ENCODE results near the gene ABHD12B. TPM values are rescaled to one million over a fixed set of nuclear protein-coding genes. Genes with fewer than 3 reads are reported as not detected.
A peak's percentile ranks its signal among the peaks of the same experiment; 100 is the strongest.

Gene ABHD12B
- total RNA-seq, 1 experiment from 2014 or later, result not detected

DNA sequence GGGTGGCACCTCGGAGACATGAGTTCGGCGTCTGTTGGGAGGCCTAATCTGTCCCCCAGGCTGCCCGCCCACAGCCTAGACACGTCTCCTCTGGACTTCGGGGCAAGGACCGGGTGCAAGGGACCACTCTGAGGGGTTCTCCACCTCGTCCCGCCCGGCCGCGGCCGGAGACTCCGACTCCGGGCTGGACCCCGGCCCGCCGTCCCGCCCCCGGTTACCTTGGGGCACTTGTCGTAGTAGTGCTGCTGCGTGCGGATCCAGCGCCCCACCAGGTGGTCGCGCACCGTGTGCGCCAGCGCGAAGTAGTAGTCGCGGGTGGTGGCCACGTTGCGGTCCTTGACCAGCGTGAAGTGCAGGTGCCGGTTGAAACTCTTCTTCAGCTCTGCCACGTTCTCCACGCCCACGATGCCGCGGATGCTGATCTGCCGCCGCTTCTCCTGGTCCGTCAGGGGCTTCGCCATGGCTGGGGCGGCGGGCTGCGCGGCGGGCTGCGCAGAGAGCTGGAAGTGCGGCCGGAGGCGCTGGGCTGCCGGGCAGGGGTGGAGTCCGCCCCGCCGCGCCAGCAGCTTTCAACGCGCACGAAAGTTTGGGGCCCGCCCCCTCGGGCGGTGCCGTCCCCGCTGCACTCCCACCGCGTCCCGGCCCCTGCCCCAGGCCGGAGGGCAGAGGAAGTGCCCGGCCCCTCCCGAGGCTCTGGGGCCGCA is 72.2 kb downstream of the ABHD12B start, which contains the start of gene PYGL:
PYGL (minus strand) TSS at position 541 of the 704 bp plus-strand sequence; CDS start at position 461, 80 bp downstream.
- Histone ChIP-seq H3K27me3 (ENCODE audit: control insufficient read depth, insufficient read depth, low read length) (no peaks in the 10 kb centered on the region), H3K36me3 (ENCODE audit: control insufficient read depth, insufficient read depth, low read length) (no peaks in the 10 kb centered on the region), H3K4me3 (ENCODE audit: low read depth in 2 of 2, low read length in 2 of 2) (peak within 1 kb of the TSS; percentile 62 to 68), H3K27ac (ENCODE audit: low read length) (peak within 1 kb of the TSS; percentile 49), H3K4me1 (ENCODE audit: control insufficient read depth, insufficient read depth, low read length) (no peaks in the 10 kb centered on the region), H3K9me3 (ENCODE audit: control insufficient read depth, insufficient read depth, low read depth, low read length) (no peaks in the 10 kb centered on the region)
- ChIA-PET POLR2A (no interaction called here), CTCF (no interaction called here)
- DNase-seq (ENCODE audit: low read depth, low spot score) (no peak), ATAC-seq (peak; percentile 95)
- in situ Hi-C loops (cut with HindIII; ENCODE audit: low pct_unique_long_range_greater_than_20kb, low sequenced_read_pairs) (no loop called here), intact Hi-C loops (cut with micrococcal nuclease; ENCODE audit: unreplicated experiment) (no loop called here)
- TF ChIP-seq POLR2AphosphoS5 (IDR thresholded peaks at IDR 0.05; ENCODE audit: low read depth, low read length) (0 out of 2 replicates have a peak, but pooled peaks have one; percentile 20), REST (IDR thresholded peaks at IDR 0.05; ENCODE audit: insufficient read depth in 1 of 2, low read depth in 2 of 2, low read length in 1 of 2) (no peak)
- BruUV-seq (replicated peaks), result no TSS peak

DNA sequence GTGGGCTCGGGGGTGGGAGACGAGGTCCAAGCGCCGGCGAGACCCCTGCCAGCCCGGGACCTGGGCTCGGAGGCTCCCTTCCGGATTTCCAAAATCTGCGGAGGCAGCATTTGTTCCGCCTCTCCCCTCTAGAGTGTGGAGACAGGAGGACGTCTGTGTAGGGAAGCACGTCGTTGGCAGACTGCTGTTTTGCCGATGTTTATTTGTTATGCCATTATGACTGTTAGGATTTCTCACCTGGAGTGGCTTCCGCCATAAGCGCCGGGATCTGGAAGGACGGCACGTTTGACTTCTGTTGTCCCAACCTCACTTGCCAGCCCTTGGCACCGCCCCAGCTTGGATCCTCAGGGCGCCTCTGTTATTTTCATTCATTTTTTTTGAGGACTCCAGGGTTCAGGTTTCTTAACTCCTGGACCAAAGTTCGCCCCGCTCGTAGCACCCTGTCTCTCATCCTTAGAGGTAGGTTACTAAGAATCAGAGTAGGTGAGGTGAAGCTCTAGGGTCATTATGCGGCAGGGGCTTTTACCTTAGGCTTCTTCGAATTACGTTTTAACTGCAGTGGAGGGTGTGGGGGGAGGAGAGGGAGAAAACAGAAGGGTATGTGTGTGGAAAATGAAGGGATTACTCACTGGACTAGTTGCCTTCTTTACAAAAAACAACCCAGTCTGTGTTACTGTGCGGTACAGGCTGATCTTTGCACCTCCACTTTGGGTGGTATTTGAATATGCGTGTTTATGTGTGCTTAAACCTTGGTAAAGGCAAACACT is 73.0 kb downstream of the ABHD12B start:
- H3K4me1 ChIP-seq (ENCODE audit: control insufficient read depth, insufficient read depth, low read length), result no peaks in the 10 kb centered on the region
- in situ Hi-C loops (cut with HindIII; ENCODE audit: low pct_unique_long_range_greater_than_20kb, low sequenced_read_pairs) (no loop called here), intact Hi-C loops (cut with micrococcal nuclease; ENCODE audit: unreplicated experiment) (no loop called here)
- no peaks in the 10 kb centered on the region for H3K27me3 ChIP-seq (ENCODE audit: control insufficient read depth, insufficient read depth, low read length)
- BruUV-seq (replicated peaks), result no TSS peak
- DNase-seq (ENCODE audit: low read depth, low spot score), result no peak
- H3K9me3 ChIP-seq (ENCODE audit: control insufficient read depth, insufficient read depth, low read depth, low read length), result no peaks in the 10 kb centered on the region
- ChIA-PET POLR2A (no interaction called here), CTCF (no interaction called here)
- no peaks in the 10 kb centered on the region for H3K36me3 ChIP-seq (ENCODE audit: control insufficient read depth, insufficient read depth, low read length)
- H3K27ac ChIP-seq (ENCODE audit: low read length), result peak overlapping the region; percentile 49
- peak; percentile 83 for ATAC-seq
- H3K4me3 ChIP-seq (ENCODE audit: low read depth in 2 of 2, low read length in 2 of 2), result peak overlapping the region; percentile 62 to 68
- TF ChIP-seq POLR2AphosphoS5 (IDR thresholded peaks at IDR 0.05; ENCODE audit: low read depth, low read length), result no peak
- no peak for TF ChIP-seq CTCF (IDR thresholded peaks at IDR 0.05)
- TF ChIP-seq TCF7L2 (IDR thresholded peaks at IDR 0.05; ENCODE audit: low read depth, low read length), result no peak
- no peak for TF ChIP-seq SIN3A (IDR thresholded peaks at IDR 0.05; ENCODE audit: borderline replicate concordance, insufficient read depth, low read depth, low read length)
- TF ChIP-seq REST (IDR thresholded peaks at IDR 0.05; ENCODE audit: insufficient read depth in 1 of 2, low read depth in 2 of 2, low read length in 1 of 2), result no peak

All from Panc1 (cell line).